Neural progenitor cell (in vitro differentiated cells): ENCODE measurements around the gene PDIA5. TPM values are rescaled to one million over a fixed set of nuclear protein-coding genes. Genes with fewer than 3 reads are reported as not detected.

Experiments
- DNase-seq: peaks from one replicate; pipeline ENCODE4 v3.0.0-alpha.2; 2016; ENCODE audit warnings: low spot score
- H2AFZ ChIP-seq: fragments of 200-600 bp; sonication (generic); replicated peaks from 2 replicates; pipeline ENCODE4 v1.6.1; 2016; ENCODE audit warnings: antibody characterized with exemption
- H3F3A ChIP-seq: fragments of 200-600 bp; sonication (generic); 2 replicates; pipeline ENCODE4 v1.6.1; 2016; ENCODE audit warnings: antibody characterized with exemption, low read depth
- H3K27ac ChIP-seq: fragments of 200-600 bp; sonication (generic); 2 replicates; pipeline ENCODE4 v1.5.1; 2016; ENCODE audit warnings: mild to moderate bottlenecking
- H3K27me3 ChIP-seq: fragments of 200-600 bp; sonication (generic); 2 replicates; pipeline ENCODE4 v1.6.1; 2016; ENCODE audit warnings: mild to moderate bottlenecking, moderate library complexity
- H3K36me3 ChIP-seq: fragments of 200-600 bp; sonication (generic); 2 replicates; pipeline ENCODE4 v1.5.1; 2016
- H3K4me1 ChIP-seq: fragments of 200-600 bp; sonication (generic); 2 replicates; pipeline ENCODE4 v1.6.1; 2016; ENCODE audit warnings: mixed run types
- H3K4me2 ChIP-seq: fragments of 200-600 bp; sonication (generic); 2 replicates; pipeline ENCODE4 v1.6.1; 2016
- H3K4me3 ChIP-seq: fragments of 200-600 bp; sonication (generic); 2 replicates; pipeline ENCODE4 v1.5.1; 2016
- H3K79me2 ChIP-seq: fragments of 200-600 bp; sonication (generic); 2 replicates; pipeline ENCODE4 v1.6.1; 2016; ENCODE audit warnings: low read depth
- H3K9ac ChIP-seq: fragments of 200-600 bp; sonication (generic); 2 replicates; pipeline ENCODE4 v1.6.1; 2016
- H3K9me3 ChIP-seq: fragments of 200-600 bp; sonication (generic); 2 replicates; pipeline ENCODE4 v1.5.1; 2016; ENCODE audit warnings: low read depth
- H4K20me1 ChIP-seq: fragments of 200-600 bp; sonication (generic); 2 replicates; pipeline ENCODE4 v1.6.1; 2016; ENCODE audit warnings: low read depth
- H3K27ac Mint-ChIP-seq: 3 replicates; pipeline ENCODE4 v1.8.0; 2021; ENCODE audit warnings: mixed read lengths
- H3K27me3 Mint-ChIP-seq: 2 replicates; pipeline ENCODE4 v1.8.0; 2022; ENCODE audit warnings: low read depth, mild to moderate bottlenecking, inconsistent platforms, moderate library complexity, mixed read lengths; ENCODE audit not compliant: insufficient read depth
- H3K36me3 Mint-ChIP-seq: 3 replicates; pipeline ENCODE4 v1.8.0; 2021; ENCODE audit warnings: mixed read lengths
- H3K4me1 Mint-ChIP-seq: 3 replicates; pipeline ENCODE4 v1.8.0; 2021; ENCODE audit warnings: mixed read lengths
- H3K4me3 Mint-ChIP-seq: 3 replicates; pipeline ENCODE4 v1.8.0; 2021; ENCODE audit warnings: mild to moderate bottlenecking, moderate library complexity, mixed read lengths
- H3K9me3 Mint-ChIP-seq: 3 replicates; pipeline ENCODE4 v1.8.0; 2020; ENCODE audit warnings: mixed read lengths
- EZH2 ChIP-seq: fragments of 200-600 bp; sonication (generic); IDR thresholded peaks from 2 replicates; pipeline ENCODE4 v1.6.1; 2017; ENCODE audit warnings: antibody characterized with exemption, mild to moderate bottlenecking, moderate library complexity
- EZH2phosphoT487 ChIP-seq: fragments of 200-600 bp; sonication (generic); IDR thresholded peaks from 2 replicates; pipeline ENCODE4 v1.6.1; 2017; ENCODE audit warnings: antibody characterized with exemption
- total RNA-seq: library from RNA; depleted of rRNA; stranded (reverse); fragments of >200 nt; gene quantifications from 2 replicates; pipeline ENCODE4 v1.2.3, GENCODE V29; 2015; ENCODE audit warnings: low replicate concordance
- TF ChIP-seq, protein P1 (sequence below): fragments of 200-600 bp; sonication (generic); IDR thresholded peaks from 2 replicates; pipeline ENCODE4 v1.5.1; 2017; ENCODE audit warnings: antibody characterized with exemption, mild to moderate bottlenecking

The PDIA5 gene
- total RNA-seq, 1 donor from 2014 or later, result 15.8 TPM

DNA sequence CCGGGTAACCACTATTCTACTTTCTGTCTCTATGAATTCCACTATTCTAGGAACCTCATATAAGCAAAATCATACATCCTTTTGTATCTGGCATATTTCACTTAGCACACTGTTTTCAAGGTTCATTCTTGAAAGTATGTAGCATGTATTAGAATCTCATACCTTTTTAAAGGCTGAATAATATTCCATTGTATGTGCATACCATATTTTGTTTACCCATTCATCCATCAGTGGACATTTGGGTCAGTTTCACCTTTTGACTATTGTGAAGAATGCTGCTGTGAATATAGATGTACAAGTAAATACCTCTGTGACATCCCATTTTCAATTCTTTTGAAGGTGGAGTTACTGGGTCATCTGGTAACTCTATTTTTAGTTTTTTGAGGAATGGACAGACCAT, 98.3 kb downstream of the PDIA5 start:
- no peak overlapping the region for H3K4me3 ChIP-seq
- peaks cover 33% of the 10 kb centered on the region for H3K36me3 Mint-ChIP-seq
- peaks cover 18% of the 10 kb centered on the region for H3K4me1 Mint-ChIP-seq
- H3K27ac Mint-ChIP-seq, result no peak overlapping the region
- H3K4me3 Mint-ChIP-seq, result no peak overlapping the region
- H3K36me3 ChIP-seq, result no peaks in the 10 kb centered on the region
- H3K9me3 Mint-ChIP-seq, result peaks cover 13% of the 10 kb centered on the region
- H3K9me3 ChIP-seq, result peaks cover 4% of the 10 kb centered on the region
- H3K4me2 ChIP-seq, result no peak overlapping the region
- H3K27ac ChIP-seq, result no peak overlapping the region
- peaks cover 9% of the 10 kb centered on the region for H3F3A ChIP-seq
- TF ChIP-seq EZH2, result no peak
- no peak for TF ChIP-seq EZH2phosphoT487
- TF ChIP-seq, protein P1, sequence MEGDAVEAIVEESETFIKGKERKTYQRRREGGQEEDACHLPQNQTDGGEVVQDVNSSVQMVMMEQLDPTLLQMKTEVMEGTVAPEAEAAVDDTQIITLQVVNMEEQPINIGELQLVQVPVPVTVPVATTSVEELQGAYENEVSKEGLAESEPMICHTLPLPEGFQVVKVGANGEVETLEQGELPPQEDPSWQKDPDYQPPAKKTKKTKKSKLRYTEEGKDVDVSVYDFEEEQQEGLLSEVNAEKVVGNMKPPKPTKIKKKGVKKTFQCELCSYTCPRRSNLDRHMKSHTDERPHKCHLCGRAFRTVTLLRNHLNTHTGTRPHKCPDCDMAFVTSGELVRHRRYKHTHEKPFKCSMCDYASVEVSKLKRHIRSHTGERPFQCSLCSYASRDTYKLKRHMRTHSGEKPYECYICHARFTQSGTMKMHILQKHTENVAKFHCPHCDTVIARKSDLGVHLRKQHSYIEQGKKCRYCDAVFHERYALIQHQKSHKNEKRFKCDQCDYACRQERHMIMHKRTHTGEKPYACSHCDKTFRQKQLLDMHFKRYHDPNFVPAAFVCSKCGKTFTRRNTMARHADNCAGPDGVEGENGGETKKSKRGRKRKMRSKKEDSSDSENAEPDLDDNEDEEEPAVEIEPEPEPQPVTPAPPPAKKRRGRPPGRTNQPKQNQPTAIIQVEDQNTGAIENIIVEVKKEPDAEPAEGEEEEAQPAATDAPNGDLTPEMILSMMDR, result no peak
- DNase-seq, result no peak
- H3K4me1 ChIP-seq, result peaks cover 23% of the 10 kb centered on the region
- no peaks in the 10 kb centered on the region for H3K79me2 ChIP-seq
- H3K9ac ChIP-seq, result no peak overlapping the region
- no peak overlapping the region for H2AFZ ChIP-seq
- H3K27me3 ChIP-seq, result peaks cover 3% of the 10 kb centered on the region
- H4K20me1 ChIP-seq, result peaks cover 16% of the 10 kb centered on the region
- H3K27me3 Mint-ChIP-seq, result peaks cover 2% of the 10 kb centered on the region

DNA sequence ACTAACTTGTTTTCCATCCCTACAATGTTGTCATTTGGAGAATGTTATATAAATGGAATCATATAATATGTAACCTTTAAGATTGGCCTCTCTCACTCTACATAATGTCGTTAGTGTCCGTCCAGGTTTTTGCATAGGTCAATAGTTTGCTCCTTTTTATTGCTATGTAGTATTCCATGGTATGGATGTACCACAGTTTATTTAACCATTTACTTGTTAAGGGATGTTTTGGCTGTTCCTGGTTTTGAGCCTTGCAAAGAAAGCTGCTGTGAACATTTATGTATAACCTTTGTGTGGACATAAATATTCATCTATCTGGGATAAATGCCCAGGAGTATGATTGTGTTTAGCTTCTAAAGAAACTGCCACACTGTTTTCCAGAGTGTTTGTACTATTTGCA, 100.9 kb downstream of the PDIA5 start:
- H3K4me3 Mint-ChIP-seq, result no peak overlapping the region
- no peak for DNase-seq
- peaks cover 13% of the 10 kb centered on the region for H3K9me3 Mint-ChIP-seq
- Histone ChIP-seq H3K4me2 (no peak overlapping the region), H3K36me3 (no peaks in the 10 kb centered on the region), H3K4me3 (no peak overlapping the region), H3K4me1 (peaks cover 11% of the 10 kb centered on the region), H3K27me3 (peaks cover 5% of the 10 kb centered on the region), H3F3A (peaks cover 3% of the 10 kb centered on the region), H3K9ac (no peak overlapping the region), H3K9me3 (peaks cover 4% of the 10 kb centered on the region), H3K79me2 (no peaks in the 10 kb centered on the region), H4K20me1 (peaks cover 13% of the 10 kb centered on the region), H2AFZ (no peak overlapping the region), H3K27ac (no peak overlapping the region)
- TF ChIP-seq, protein P1, result no peak
- no peak for TF ChIP-seq EZH2
- TF ChIP-seq EZH2phosphoT487, result no peak
- H3K27ac Mint-ChIP-seq, result no peak overlapping the region
- H3K36me3 Mint-ChIP-seq, result peaks cover 33% of the 10 kb centered on the region
- peaks cover 23% of the 10 kb centered on the region for H3K4me1 Mint-ChIP-seq
- H3K27me3 Mint-ChIP-seq, result peaks cover 4% of the 10 kb centered on the region

DNA sequence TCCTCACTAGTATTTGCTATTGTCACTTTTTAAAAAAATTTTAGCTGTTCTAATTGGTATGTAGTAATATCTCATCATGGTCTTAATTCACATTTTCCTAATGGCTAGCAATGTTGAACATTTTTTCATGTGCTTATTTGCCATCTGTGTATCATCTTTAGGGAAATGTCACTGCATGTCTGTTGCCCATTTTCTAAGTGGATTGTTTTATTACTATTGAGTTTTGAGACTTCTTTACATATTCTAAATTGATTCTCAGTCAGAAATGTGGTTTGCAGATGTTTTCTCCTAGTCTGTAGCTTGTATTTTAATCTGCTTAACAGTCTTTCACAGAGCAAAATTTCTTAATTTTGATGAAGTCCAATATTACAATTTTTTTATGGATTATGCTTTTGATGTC, 101.3 kb downstream of the PDIA5 start:
- Histone ChIP-seq H3K9me3 (peaks cover 4% of the 10 kb centered on the region), H4K20me1 (peaks cover 13% of the 10 kb centered on the region), H3K27ac (no peak overlapping the region), H3K9ac (no peak overlapping the region), H2AFZ (no peak overlapping the region), H3K4me2 (no peak overlapping the region), H3K4me3 (no peak overlapping the region), H3K79me2 (no peaks in the 10 kb centered on the region), H3K27me3 (peaks cover 5% of the 10 kb centered on the region), H3F3A (peaks cover 3% of the 10 kb centered on the region), H3K4me1 (peaks cover 11% of the 10 kb centered on the region), H3K36me3 (no peaks in the 10 kb centered on the region)
- peaks cover 30% of the 10 kb centered on the region for H3K36me3 Mint-ChIP-seq
- H3K4me3 Mint-ChIP-seq, result no peak overlapping the region
- no peak overlapping the region for H3K27ac Mint-ChIP-seq
- no peak for DNase-seq
- peaks cover 4% of the 10 kb centered on the region for H3K27me3 Mint-ChIP-seq
- H3K9me3 Mint-ChIP-seq, result peaks cover 13% of the 10 kb centered on the region
- H3K4me1 Mint-ChIP-seq, result peaks cover 20% of the 10 kb centered on the region
- TF ChIP-seq EZH2 (no peak), EZH2phosphoT487 (no peak)
- TF ChIP-seq, protein P1, result no peak
